Measurements from ENCODE around the gene EIF4A3. TPM values are rescaled to one million over a fixed set of nuclear protein-coding genes. Genes with fewer than 3 reads are reported as not detected.

Gene EIF4A3
- total and polyA plus RNA-seq, 9 donors, result 71.2 to 114 (median 87.8) TPM

DNA sequence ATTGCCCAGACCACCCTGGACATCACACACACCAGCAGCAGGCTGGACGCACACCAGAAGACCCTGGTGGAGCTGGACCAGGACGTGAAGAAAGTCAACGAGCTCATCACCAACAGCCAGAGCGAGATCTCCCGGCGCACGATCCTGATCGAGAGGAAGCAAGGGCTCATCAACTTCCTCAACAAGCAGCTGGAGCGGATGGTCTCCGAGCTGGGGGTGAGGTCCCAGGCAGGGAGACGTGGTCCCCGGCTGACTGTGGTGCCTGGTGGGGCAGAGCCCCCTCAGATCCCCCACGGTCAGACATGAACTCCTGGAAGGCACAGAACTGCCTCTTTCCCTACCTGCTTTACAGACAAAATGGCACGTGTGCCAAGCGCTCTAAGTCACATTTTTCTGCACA lies 62.2 kb downstream of the EIF4A3 start:
- Histone ChIP-seq H3K27me3 (no peaks in the 10 kb centered on the region), H3K4me1 (ENCODE audit: insufficient read depth) (no peaks in the 10 kb centered on the region), H3K27ac (no peak overlapping the region), H3K9me3 (no peaks in the 10 kb centered on the region), H3K36me3 (no peaks in the 10 kb centered on the region), H3K4me3 (no peak overlapping the region)
- intact Hi-C loops (cut with DNase I), result loop anchor here in 1 of 4 donors (5.0 kb wide), 1 partner anchor 77 kb away; no protein-coding TSS in a partner anchor
- TF ChIP-seq, protein P1, sequence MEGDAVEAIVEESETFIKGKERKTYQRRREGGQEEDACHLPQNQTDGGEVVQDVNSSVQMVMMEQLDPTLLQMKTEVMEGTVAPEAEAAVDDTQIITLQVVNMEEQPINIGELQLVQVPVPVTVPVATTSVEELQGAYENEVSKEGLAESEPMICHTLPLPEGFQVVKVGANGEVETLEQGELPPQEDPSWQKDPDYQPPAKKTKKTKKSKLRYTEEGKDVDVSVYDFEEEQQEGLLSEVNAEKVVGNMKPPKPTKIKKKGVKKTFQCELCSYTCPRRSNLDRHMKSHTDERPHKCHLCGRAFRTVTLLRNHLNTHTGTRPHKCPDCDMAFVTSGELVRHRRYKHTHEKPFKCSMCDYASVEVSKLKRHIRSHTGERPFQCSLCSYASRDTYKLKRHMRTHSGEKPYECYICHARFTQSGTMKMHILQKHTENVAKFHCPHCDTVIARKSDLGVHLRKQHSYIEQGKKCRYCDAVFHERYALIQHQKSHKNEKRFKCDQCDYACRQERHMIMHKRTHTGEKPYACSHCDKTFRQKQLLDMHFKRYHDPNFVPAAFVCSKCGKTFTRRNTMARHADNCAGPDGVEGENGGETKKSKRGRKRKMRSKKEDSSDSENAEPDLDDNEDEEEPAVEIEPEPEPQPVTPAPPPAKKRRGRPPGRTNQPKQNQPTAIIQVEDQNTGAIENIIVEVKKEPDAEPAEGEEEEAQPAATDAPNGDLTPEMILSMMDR (IDR thresholded peaks at IDR 0.05), result no peak
- TF ChIP-seq POLR2A (IDR thresholded peaks at IDR 0.05) (no peak), EP300 (IDR thresholded peaks at IDR 0.05) (no peak)
- no peak for DNase-seq
- 91 to 97% (median 93%) methylated on average over 15 of the region's 15 CpGs for WGBS, 3 donors

MicroRNAs within 50 kb of the gene (microRNA counts, 767-probe panel; counts per million panel counts)
- 530 counts per million, percentile 78 among the panel's probes with 10 or more counts for microRNA hsa-miR-1268b

Small RNAs within 50 kb of the gene (microRNA-seq; reads per million reads assigned to microRNA genes)
- 0 reads per million in 3 donors for gene MIR1268B

Small RNAs within 50 kb of the gene (small RNA-seq; reads per million reads assigned to genes)
- gene AC087741.2 (not detected), gene MIR1268B (not detected)

Other genes with a start within 250 kb of the EIF4A3 start
- gene TBC1D16, start 111.3 kb downstream of the EIF4A3 start, total RNA-seq, result 10 to 100 TPM in 6 of 7 donors, 1 to 10 TPM in 1; 9.3 to 40.5 (median 29.3) TPM
- gene TBC1D16, start 111.3 kb downstream of the EIF4A3 start, polyA plus RNA-seq, result 10 to 100 TPM in 1 of 2 donors, 1 to 10 TPM in 1; 9.9 to 11.9 TPM
- 10 to 100 TPM in 1 of 7 donors, 1 to 10 TPM in 6; 3.7 to 27.8 (median 6.0) TPM for gene CCDC40, start 110.5 kb downstream of the EIF4A3 start, total RNA-seq
- 1 to 10 TPM; 1.5 to 6.3 TPM for gene CCDC40, start 110.5 kb downstream of the EIF4A3 start, polyA plus RNA-seq
- 10 to 100 TPM; 17.2 to 77.3 (median 25.6) TPM for gene GAA, start 45.5 kb downstream of the EIF4A3 start, total RNA-seq
- 10 to 100 TPM in 1 of 2 donors, 1 to 10 TPM in 1; 2.4 to 25.7 TPM for gene GAA, start 45.5 kb downstream of the EIF4A3 start, polyA plus RNA-seq
- gene CARD14, start 22.9 kb upstream of the EIF4A3 start, total RNA-seq, result 1 to 10 TPM in 1 of 7 donors, under 1 TPM in 4, not detected in 2; 0.10 to 2.3 (median 0.18) TPM
- gene CARD14, start 22.9 kb upstream of the EIF4A3 start, polyA plus RNA-seq, result under 1 TPM in 1 of 2 donors, not detected in 1; 0.16 TPM
- 10 to 100 TPM; 10.8 to 39.9 (median 30.6) TPM for gene SGSH, start 73.2 kb upstream of the EIF4A3 start, total RNA-seq
- 10 to 100 TPM; 13.0 to 23.3 TPM for gene SGSH, start 73.2 kb upstream of the EIF4A3 start, polyA plus RNA-seq
- gene SLC26A11, start 73.3 kb upstream of the EIF4A3 start, total RNA-seq, result 10 to 100 TPM; 18.4 to 30.3 (median 24.2) TPM
- gene SLC26A11, start 73.3 kb upstream of the EIF4A3 start, polyA plus RNA-seq, result 10 to 100 TPM in 1 of 2 donors, 1 to 10 TPM in 1; 8.4 to 20.0 TPM
- 10 to 100 TPM; 37.3 to 89.1 (median 50.8) TPM for gene RNF213, start 113.7 kb upstream of the EIF4A3 start, total RNA-seq
- gene RNF213, start 113.7 kb upstream of the EIF4A3 start, polyA plus RNA-seq, result 10 to 100 TPM; 21.5 to 78.1 TPM

Data from ovary (tissue), 9 donors.